GM19452 (cell line): ENCODE measurements around the gene NYAP2.

Experiments
- ATAC-seq: cut with Tn5 transposase; IDR thresholded peaks from one replicate; pipeline ENCODE4 v1.9.1; 2021; ENCODE audit not compliant: unreplicated experiment

The NYAP2 gene

GRCh38 chr2:225399504-225399903 is at the start of gene NYAP2:
NYAP2 (plus strand) TSS chr2:225399710; CDS start chr2:225408881, 9,171 bp downstream.
- no peak for ATAC-seq

DNA sequence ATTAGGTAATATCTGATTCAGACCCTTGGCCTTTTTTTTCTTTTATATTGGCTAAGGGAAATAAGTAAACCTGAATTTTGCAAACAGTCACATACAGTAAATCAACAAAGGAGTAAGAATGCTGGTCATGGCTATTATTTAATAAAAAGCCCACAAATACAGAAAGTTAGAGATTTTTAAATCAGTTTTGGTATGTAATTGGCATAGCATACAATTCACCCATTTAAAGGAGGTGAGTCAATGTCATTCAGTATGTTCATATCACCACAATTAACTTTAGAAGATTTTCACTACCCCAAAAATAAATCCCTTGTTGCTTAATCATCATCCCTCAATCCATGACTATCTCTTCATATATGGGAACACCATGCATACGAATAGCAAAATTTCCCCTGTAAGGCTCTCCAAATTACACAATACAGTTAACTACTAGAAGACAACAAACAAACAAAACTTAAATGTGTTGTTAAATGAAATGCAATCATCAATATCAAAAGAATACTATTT is 45.9 kb upstream of the NYAP2 start:
- no peak for ATAC-seq

DNA sequence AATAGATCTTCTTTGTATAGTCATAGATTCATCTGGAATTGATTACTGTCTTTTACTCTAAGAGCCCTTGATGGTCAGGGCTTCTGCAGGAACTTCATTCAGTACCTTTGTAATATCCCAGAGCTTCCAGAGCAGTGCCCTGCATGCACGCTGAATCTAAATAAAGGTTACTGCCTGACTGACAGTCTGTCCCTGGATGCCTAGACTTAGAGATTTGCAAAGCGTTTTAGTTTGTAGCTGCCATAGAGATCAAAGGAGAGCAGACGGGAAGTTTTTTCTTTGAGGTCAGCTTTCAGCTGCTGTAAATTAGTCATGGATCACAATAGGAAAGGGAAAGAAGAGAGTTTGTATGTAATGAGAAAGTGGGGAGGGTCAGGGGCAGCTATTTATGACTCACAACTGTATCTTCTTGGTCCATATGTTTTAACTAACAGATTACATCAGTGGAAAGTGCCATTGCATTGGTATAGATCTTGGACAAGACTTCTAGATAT is 45.2 kb upstream of the NYAP2 start:
- no peak for ATAC-seq

DNA sequence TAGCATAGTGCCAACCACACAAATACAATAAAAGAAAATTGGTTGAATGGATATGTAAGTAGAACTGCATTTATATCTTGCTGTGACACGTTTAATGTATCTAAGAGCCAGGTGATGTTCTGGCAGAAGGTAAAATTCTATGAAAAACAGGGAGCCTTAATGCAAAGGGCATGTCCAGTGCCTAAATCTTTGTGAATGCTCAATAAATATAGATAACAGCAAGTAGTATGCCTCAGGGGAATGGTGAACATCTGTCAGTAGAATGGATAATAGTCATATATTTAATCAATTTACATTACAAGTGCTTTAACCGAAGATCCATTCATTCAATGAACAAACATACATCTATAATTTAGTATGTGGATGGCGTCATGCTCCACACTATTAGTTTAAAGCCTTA is 43.7 kb upstream of the NYAP2 start:
- no peak for ATAC-seq

DNA sequence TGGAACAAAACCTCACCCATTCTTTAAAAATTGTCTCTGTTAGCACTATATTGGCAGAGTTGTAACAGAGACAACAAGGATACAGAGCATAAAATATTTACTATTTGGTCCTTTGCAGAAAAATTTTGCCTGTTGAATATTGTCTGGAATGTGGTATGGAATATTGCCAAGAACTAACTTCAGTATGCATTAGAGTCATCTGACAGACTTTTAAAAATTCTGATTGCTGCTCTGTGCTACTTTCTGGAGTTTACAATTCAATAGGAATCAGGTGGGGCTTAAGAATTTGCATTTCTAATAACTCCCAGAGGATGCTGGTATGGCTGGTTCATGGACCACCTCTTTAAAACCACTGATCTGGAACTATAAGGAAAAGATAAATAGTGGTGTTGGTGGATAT is 32.8 kb upstream of the NYAP2 start:
- ATAC-seq = no peak

- ATAC-seq = no peak
Measured at GRCh38 chr2:225367482-225367881, 32.0 kb upstream of the NYAP2 start.

GRCh38 chr2:225378984-225379383 is 20.5 kb upstream of the NYAP2 start:
- ATAC-seq = no peak

- no peak for ATAC-seq
Measured at GRCh38 chr2:225379856-225380255, 19.7 kb upstream of the NYAP2 start.

- ATAC-seq = no peak
Measured at GRCh38 chr2:225381609-225382008, 17.9 kb upstream of the NYAP2 start.

DNA sequence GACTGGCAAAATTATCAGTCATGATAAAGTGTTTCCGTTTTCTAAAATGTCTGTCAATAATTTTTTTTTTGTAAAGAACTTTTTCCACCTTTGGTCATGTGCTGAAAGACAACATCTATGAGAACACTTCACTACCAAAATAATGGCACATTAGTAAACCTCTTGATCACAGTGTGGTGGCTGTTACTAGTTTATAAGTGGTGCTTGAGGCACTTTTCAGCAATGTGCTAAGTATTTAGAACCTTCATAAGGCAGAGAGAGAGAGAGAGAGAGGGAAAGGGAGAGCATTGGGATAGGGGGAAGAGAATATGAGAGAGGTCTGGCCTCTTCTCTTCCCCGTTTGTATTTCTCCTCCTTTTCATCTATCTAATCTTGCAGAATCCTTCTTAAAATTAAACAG is 1.1 kb upstream of the NYAP2 start:
- no peak for ATAC-seq

- no peak for ATAC-seq
Measured at GRCh38 chr2:225400060-225400511, 576 bp downstream of the NYAP2 start.

DNA sequence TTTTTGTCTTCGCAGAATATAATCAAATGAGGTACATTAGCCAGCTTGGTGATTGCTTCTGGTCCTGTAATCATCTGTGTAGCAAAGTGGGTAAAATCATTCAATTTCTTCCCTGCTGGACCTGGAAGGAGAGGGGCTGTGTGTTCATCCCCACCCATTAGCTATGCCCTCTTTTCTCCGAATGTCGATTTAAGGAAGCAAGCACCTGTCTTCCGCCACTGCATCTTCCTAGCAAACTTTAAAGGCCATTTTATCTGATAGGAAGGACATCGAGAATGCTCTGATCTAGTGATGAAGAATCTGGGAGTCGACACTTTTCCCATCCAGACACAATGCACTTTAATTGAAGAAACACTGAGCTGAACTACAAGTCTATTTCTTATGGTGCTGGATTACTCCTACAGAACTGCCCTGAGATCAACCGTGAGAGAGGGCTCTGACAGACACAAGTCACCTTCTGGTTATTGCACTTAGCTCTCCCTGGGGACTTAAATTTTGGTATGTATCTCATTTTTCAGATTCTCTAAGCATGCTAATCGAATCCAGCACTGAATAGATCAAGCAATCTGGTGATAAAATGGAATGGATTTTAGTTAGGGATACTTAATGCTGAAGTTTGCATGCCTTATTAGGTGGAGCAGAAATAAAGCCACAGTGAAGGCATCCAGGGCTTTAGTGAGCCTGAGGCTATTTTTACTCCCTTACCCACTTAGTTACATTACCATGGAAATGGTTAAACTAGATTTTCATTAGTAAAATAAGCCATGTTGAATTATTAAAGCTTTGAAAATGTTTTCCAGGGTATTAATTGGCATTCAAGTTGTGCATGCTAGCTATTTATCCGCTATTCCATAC is 1.3 kb downstream of the NYAP2 start:
- no peak for ATAC-seq

- ATAC-seq = no peak
Measured at GRCh38 chr2:225402210-225402776, 2.8 kb downstream of the NYAP2 start.

- no peak for ATAC-seq
Measured at GRCh38 chr2:225411452-225411851, 11.9 kb downstream of the NYAP2 start.

- ATAC-seq = no peak
Measured at GRCh38 chr2:225413786-225414185, 14.3 kb downstream of the NYAP2 start.

GRCh38 chr2:225414902-225415301 is 15.4 kb downstream of the NYAP2 start:
- ATAC-seq = no peak

- no peak for ATAC-seq
Measured at GRCh38 chr2:225415341-225415740, 15.8 kb downstream of the NYAP2 start.

DNA sequence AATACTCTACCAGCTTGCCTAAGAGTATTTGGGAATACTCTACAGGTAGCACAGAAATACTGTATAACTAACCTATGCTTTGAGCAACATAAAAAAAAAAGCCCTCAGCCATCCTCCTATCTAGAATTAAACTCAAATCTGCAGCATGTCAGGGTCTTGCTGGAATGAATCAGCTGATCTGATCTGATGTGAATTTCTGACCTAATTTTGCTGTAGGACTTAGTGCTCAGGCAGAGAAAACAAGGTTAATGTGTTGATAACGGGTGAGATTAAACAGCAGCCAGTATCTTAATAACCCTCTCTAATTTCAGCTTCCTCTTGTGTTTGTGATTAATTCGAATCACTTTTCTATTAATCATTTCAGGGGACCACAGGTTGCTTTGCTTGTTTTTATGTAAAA is 16.3 kb downstream of the NYAP2 start:
- ATAC-seq = no peak

- no peak for ATAC-seq
Measured at GRCh38 chr2:225416616-225417367, 17.3 kb downstream of the NYAP2 start.

GRCh38 chr2:225419033-225419432 is 19.5 kb downstream of the NYAP2 start:
- ATAC-seq = no peak

GRCh38 chr2:225422145-225422544 is 22.6 kb downstream of the NYAP2 start:
- ATAC-seq = no peak
